ENCODE results near the gene ALDH1A1.

DNA sequence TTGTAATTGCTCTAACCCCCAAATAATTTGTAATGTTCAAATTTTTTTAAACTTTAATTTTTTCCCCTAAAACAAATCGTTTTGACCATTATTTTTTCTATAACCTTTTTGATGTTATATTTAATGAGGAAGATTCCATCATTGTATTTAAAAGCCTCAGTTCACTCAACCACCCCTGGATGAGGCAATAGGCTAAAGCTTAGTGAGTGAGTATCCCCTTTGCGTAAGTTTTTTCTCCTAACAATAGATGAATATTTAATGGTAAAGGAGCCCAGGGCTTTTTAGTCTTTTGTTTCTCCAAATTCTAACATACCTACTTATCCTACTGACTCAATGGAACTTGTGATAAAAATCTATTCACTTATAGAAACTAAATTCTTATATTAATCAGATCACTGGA is 38.1 kb downstream of the ALDH1A1 start:
- TF ChIP-seq EZH2 (IDR thresholded peaks at IDR 0.05; ENCODE audit: borderline replicate concordance, low read depth, low read length, poor library complexity, severe bottlenecking) = no peak
- no peak for TF ChIP-seq CTCF (conservative IDR thresholded peaks at IDR 0.05; ENCODE audit: low read depth, low read length)
